Bronchus fibroblast of lung (primary cell): ENCODE measurements around the gene DCAF17. TPM values are rescaled to one million over a fixed set of nuclear protein-coding genes. Genes with fewer than 3 reads are reported as not detected.

Source experiments
- total RNA-seq: library from RNA; depleted of rRNA; stranded (reverse); fragments of >200 nt; gene quantifications from 2 replicates; pipeline ENCODE4 v1.2.3, GENCODE V29; 2015

DCAF17 gene
- total RNA-seq = 9.2 and 9.8 TPM in 2 replicates

GRCh38 chr2:171434013-171434989 lies at the start of gene DCAF17:
Gene DCAF17 (plus strand): TSS chr2:171434226. CDS start chr2:171434578, 352 bp downstream.

GRCh38 chr2:171433763-171434012 lies 338 bp upstream of the DCAF17 start, which contains the start of gene METTL8:
Gene METTL8 (minus strand): TSS chr2:171433990. CDS start chr2:171392185, 41,805 bp downstream.

GRCh38 chr2:171522052-171522787 lies 88.2 kb downstream of the DCAF17 start, which contains the start of gene CYBRD1:
Gene CYBRD1 (plus strand): TSS chr2:171522474. CDS start chr2:171522546, 72 bp downstream.

Other genes starting within 250 kb of the DCAF17 start
- gene METTL8, start 236 bp upstream of the DCAF17 start, total RNA-seq = 14.0 and 18.7 TPM in 2 replicates
- gene CYBRD1, start 88.2 kb downstream of the DCAF17 start, total RNA-seq = 38.7 and 40.5 TPM in 2 replicates